GM12878 (cell line): ENCODE measurements around the gene PDK1. TPM values are rescaled to one million over a fixed set of nuclear protein-coding genes. Genes with fewer than 3 reads are reported as not detected.

Experiments
- ATAC-seq: fragments of 200-7000 bp; cut with Tn5 transposase; 3 replicates; pipeline ENCODE4 v1.9.1; 2020; ENCODE audit warnings: mild to moderate bottlenecking, moderate library complexity
- BruUV-seq: library from RNA; stranded (reverse); fragments of 400-500 nt; replicated peaks from 2 replicates; lab custom pipeline; 2021; lab: Mats Ljungman, UMichigan
- CTCF ChIA-PET: fragments of 300-600 bp; sonication (Branson Sonifier 250); formaldehyde crosslinking; extraction: SDS; loops from one replicate; lab custom pipeline; 2021; ENCODE audit warnings: inconsistent platforms; lab: Yijun Ruan, JAX
- POLR2A ChIA-PET: fragments of 350-600 bp; formaldehyde crosslinking; extraction: SDS; loops from one replicate; lab custom pipeline; 2021; ENCODE audit warnings: inconsistent platforms; lab: Charles Lee
- RAD21 ChIA-PET: fragments of 300-600 bp; sonication (Branson Sonifier 250); formaldehyde crosslinking; loops from one replicate; lab custom pipeline; 2023; ENCODE audit warnings: antibody characterized with exemption; ENCODE audit not compliant: unreplicated experiment; lab: Charles Lee
- SMC1A ChIA-PET: fragments of 300-600 bp; sonication (Branson Sonifier 250); formaldehyde crosslinking; loops from one replicate; lab custom pipeline; 2023; ENCODE audit not compliant: unreplicated experiment, uncharacterized antibody; lab: Charles Lee
- DNase-seq: peaks from one replicate; pipeline ENCODE4 v3.0.0-alpha.2; 2011; ENCODE audit warnings: low read depth, low spot score
- FAIRE-seq: peaks from 3 replicates; lab custom pipeline; 2011; peaks lifted over from hg19 to GRCh38; lab: Jason Lieb, UNC
- H2AFZ ChIP-seq: 2 replicates; pipeline ENCODE4 v1.6.0; 2011; ENCODE audit warnings: low read depth, low read length, control low read depth; ENCODE audit not compliant: control insufficient read depth
- H3K27ac ChIP-seq: 2 replicates; pipeline ENCODE4 v1.5.1; 2011; ENCODE audit warnings: control low read depth; ENCODE audit not compliant: control insufficient read depth, insufficient read depth
- H3K27me3 ChIP-seq, 2 experiments: replicated peaks in 1 of 2; 2 replicates each; pipeline versions ENCODE4 v1.6.0 to v1.6.1; 2011; ENCODE audit warnings: low read length in 1 of 2; ENCODE audit not compliant: control insufficient read depth in 2 of 2, insufficient read depth in 2 of 2
- H3K36me3 ChIP-seq, 2 experiments: 2 replicates each; pipeline ENCODE4 v1.5.1; 2011; ENCODE audit warnings: low read length in 1 of 2; ENCODE audit not compliant: control insufficient read depth in 2 of 2, insufficient read depth in 2 of 2
- H3K4me1 ChIP-seq: 2 replicates; pipeline ENCODE4 v1.6.1; 2011; ENCODE audit warnings: mild to moderate bottlenecking, low read length, moderate library complexity, mixed read lengths; ENCODE audit not compliant: control insufficient read depth, insufficient read depth
- H3K4me2 ChIP-seq: 2 replicates; pipeline ENCODE4 v1.6.0; 2011; ENCODE audit warnings: control low read depth; ENCODE audit not compliant: control insufficient read depth, insufficient read depth
- H3K4me3 ChIP-seq: fragments of 200-600 bp; sonication (generic); 2 replicates; pipeline ENCODE4 v1.5.1; 2016
- H3K79me2 ChIP-seq: 2 replicates; pipeline ENCODE4 v1.6.0; 2011; ENCODE audit warnings: low read length; ENCODE audit not compliant: control insufficient read depth, insufficient read depth
- H3K9ac ChIP-seq: 2 replicates; pipeline ENCODE4 v1.8.0; 2011; ENCODE audit warnings: low read length, control low read depth, mixed read lengths; ENCODE audit not compliant: control insufficient read depth, insufficient read depth
- H3K9me3 ChIP-seq: replicated peaks from 3 replicates; pipeline ENCODE4 v1.5.1; 2011; ENCODE audit warnings: mild to moderate bottlenecking, low read length; ENCODE audit not compliant: control insufficient read depth, insufficient read depth
- H4K20me1 ChIP-seq: 2 replicates; pipeline ENCODE4 v1.6.0; 2011; ENCODE audit not compliant: control insufficient read depth, insufficient read depth
- HSF1 ChIP-seq: fragments of 150-350 bp; IDR thresholded peaks from 2 replicates; pipeline ENCODE4 v1.6.1; 2014; ENCODE audit warnings: mild to moderate bottlenecking, low read depth, low read length
- NR2C1 ChIP-seq: fragments of 450-650 bp; IDR thresholded peaks from 2 replicates; pipeline ENCODE4 v1.6.1; 2017; ENCODE audit warnings: antibody characterized with exemption, mild to moderate bottlenecking, moderate library complexity
- ZNF274 ChIP-seq: IDR thresholded peaks from one replicate; pipeline ENCODE4 v1.8.0; 2011; ENCODE audit not compliant: insufficient read length, insufficient read depth
- ZNF592 ChIP-seq: fragments of 450-650 bp; IDR thresholded peaks from 2 replicates; pipeline ENCODE4 v1.6.1; 2017; ENCODE audit warnings: mild to moderate bottlenecking, moderate library complexity
- WGBS: methylation state at CpG from one replicate; pipeline ENCODE4 v1.1.6; 2016; ENCODE audit warnings: low lambda C conversion rate; ENCODE audit not compliant: insufficient replicate concordance, insufficient coverage; ENCODE audit errors: missing lambda C conversion rate; 5-methylcytosine and 5-hydroxymethylcytosine counted together
- in situ Hi-C: fragments of 300-500 bp; cut with MboI; formaldehyde crosslinking; loops from 9 replicates; pipeline ENCODE4 v1.14.3; 2018; ENCODE audit warnings: mixed read lengths
- intact Hi-C: fragments of 100-400 bp; cut with micrococcal nuclease; formaldehyde crosslinking; loops from one replicate; pipeline ENCODE4 v1.14.2; 2022; ENCODE audit not compliant: unreplicated experiment
- polyA plus RNA-seq, 11 experiments: library from polyadenylated mRNA; depleted of rRNA in 4 of 11; unstranded in 6 of 11; stranded (reverse) in 5 of 11; fragments of >200 nt; fragmentation: Nextera tagmentation in 4 of 11; fragmentation: Illumina TruSeq in 1 of 11; extraction: Ambion mirVana in 4 of 11; extraction: Trizol in 1 of 11; gene quantifications; 1 replicate in 1 of 11; 2 replicates in 10 of 11; pipeline versions ENCODE4 v1.2.1 to v1.2.3, GENCODE V29; 2011 to 2016; ENCODE audit warnings: inconsistent platforms in 2 of 11, missing spikeins in 2 of 11, low read depth in 1 of 11
- total RNA-seq, 4 experiments: library from RNA; depleted of rRNA in 3 of 4; stranded (reverse); fragments of >200 nt in 3 of 4; fragmentation: Illumina TruSeq in 1 of 4; extraction: Trizol in 1 of 4; gene quantifications; 2 replicates each; pipeline versions ENCODE4 v1.2.1 to v1.2.3, GENCODE V29; 2013 to 2021

Gene PDK1
- total and polyA plus RNA-seq, 10 of the 15 experiments (the other 5 are each of a cell fraction or from before 2014, with no cell fraction given): 5.3 to 128 (median 17.1) TPM

- in situ Hi-C loops: no loop called here
- FAIRE-seq: no peak
- Histone ChIP-seq H3K27ac (no peak overlapping the region), H2AFZ (no peak overlapping the region), H3K4me2 (no peak overlapping the region), H4K20me1 (no peaks in the 10 kb centered on the region), H3K9ac (no peak overlapping the region), H3K27me3 (no peaks in the 10 kb centered on the region), H3K79me2 (no peaks in the 10 kb centered on the region), H3K4me3 (no peak overlapping the region), H3K9me3 (no peaks in the 10 kb centered on the region), H3K36me3 (peaks cover 0 to 4% of the 10 kb centered on the region in 2 experiments; a peak in 1 of 4 replicates), H3K4me1 (no peaks in the 10 kb centered on the region)
- no peak for DNase-seq
- ChIA-PET POLR2A (no interaction called here), RAD21 (no interaction called here), CTCF (interaction anchor here (0.5 kb wide), 1 partner anchor 797 kb away, joined by 3 read pairs; no protein-coding TSS in a partner anchor), SMC1A (no interaction called here)
- no peak for ATAC-seq
- 45% methylated on average over 1 of the region's 1 CpG for WGBS
- intact Hi-C loops: no loop called here
- no TSS peak for BruUV-seq
- no peak for TF ChIP-seq ZNF592
- TF ChIP-seq ZNF274: no peak
- no peak for TF ChIP-seq HSF1
- no peak for TF ChIP-seq NR2C1
Measured at GRCh38 chr2:172627181-172627580, 71.3 kb downstream of the PDK1 start.
